IPS-18a (cell line): ENCODE measurements around the gene SLC39A11.
"Not testable (repeated sequence)": the region's sequence is repeated elsewhere in the genome, so short reads cannot be mapped to it uniquely, and the experiment has no call there.

Source experiments
- H3K27ac ChIP-seq: one replicate; pipeline ENCODE4 v1.5.1; 2013; ENCODE audit warnings: low read length
- H3K27me3 ChIP-seq: one replicate; pipeline ENCODE4 v1.6.1; 2013; ENCODE audit warnings: mild to moderate bottlenecking, low read length; ENCODE audit not compliant: control insufficient read depth, insufficient read depth
- H3K36me3 ChIP-seq: one replicate; pipeline ENCODE4 v1.6.1; 2013; ENCODE audit warnings: low read depth, low read length; ENCODE audit not compliant: control insufficient read depth
- H3K4me1 ChIP-seq: one replicate; pipeline ENCODE4 v1.6.1; 2013; ENCODE audit warnings: low read depth, low read length; ENCODE audit not compliant: control insufficient read depth
- H3K4me3 ChIP-seq: one replicate; pipeline ENCODE4 v1.5.1; 2013; ENCODE audit warnings: low read length
- H3K9ac ChIP-seq: one replicate; pipeline ENCODE4 v1.6.1; 2013; ENCODE audit warnings: mild to moderate bottlenecking, low read length, moderate library complexity
- H3K9me3 ChIP-seq: one replicate; pipeline ENCODE4 v1.6.1; 2013; ENCODE audit warnings: low read depth, low read length; ENCODE audit not compliant: control insufficient read depth

SLC39A11 gene

DNA sequence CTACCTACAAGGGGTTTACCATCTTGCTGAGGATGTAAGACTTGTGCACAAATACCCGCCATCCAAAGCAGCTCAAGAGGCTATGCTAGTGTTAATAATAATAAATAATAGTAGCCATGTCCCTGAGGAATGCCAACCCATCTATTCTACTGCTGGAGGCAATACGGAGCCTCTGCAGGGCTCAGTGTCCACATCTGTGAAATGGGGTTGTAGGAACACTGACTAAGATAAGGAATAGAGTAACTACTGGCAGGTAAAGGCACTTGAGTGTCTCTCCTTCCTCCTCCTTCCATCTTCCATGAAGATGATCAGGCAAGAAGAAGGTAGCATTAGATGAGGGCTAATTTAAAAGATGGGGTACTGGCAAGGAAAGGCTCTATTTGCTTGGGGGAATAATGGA lies 295.3 kb downstream of the SLC39A11 start:
- Histone ChIP-seq H3K27ac (no peak overlapping the region), H3K9me3 (no peaks in the 10 kb centered on the region), H3K4me3 (no peak overlapping the region), H3K9ac (no peak overlapping the region), H3K4me1 (no peaks in the 10 kb centered on the region), H3K27me3 (no peaks in the 10 kb centered on the region), H3K36me3 (no peaks in the 10 kb centered on the region)

DNA sequence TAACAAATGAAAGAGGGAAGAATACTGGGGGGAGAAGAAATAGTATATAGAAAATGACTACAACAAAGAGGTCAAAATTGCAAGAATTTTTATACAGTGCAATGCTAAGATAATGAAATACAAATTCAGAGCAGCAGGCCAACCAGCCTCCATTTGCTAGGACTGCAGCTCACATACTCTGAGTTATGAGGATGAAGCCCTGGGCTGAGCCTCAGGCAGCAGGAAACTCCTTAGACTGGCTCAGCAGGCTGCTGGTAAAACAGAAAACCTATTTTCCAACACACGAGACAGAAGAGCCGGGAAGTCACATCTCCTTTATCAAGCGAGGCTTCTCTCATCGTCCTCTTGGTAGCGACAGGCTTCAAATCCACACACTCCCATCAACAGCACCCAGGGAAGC lies 296.5 kb downstream of the SLC39A11 start:
- no peaks in the 10 kb centered on the region for H3K9me3 ChIP-seq
- no peaks in the 10 kb centered on the region for H3K36me3 ChIP-seq
- H3K27me3 ChIP-seq = no peaks in the 10 kb centered on the region
- H3K4me1 ChIP-seq = no peaks in the 10 kb centered on the region
- no peak overlapping the region for H3K4me3 ChIP-seq
- H3K27ac ChIP-seq = no peak overlapping the region
- no peak overlapping the region for H3K9ac ChIP-seq

DNA sequence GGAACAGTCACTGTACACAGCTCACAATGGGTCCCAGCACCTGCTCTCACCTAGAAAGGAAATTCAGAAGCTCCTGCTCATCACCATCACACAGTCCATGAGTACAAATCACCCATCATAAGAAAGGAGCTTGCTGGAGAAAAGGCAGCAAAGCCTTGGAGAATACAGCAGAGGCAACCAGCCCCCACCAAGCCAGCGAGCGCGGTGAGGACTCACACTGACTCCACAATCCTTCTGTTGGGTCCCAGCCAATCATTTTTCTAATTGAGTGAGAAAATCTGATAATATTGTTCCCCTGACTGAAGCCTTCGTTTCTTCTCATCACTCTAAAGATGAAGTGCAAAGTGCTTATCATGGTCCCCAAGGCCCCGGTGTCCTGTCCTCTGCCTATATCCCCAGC lies 298.3 kb downstream of the SLC39A11 start:
- Histone ChIP-seq H3K4me3 (no peak overlapping the region), H3K36me3 (no peaks in the 10 kb centered on the region), H3K9ac (no peak overlapping the region), H3K27me3 (no peaks in the 10 kb centered on the region), H3K4me1 (no peaks in the 10 kb centered on the region), H3K9me3 (no peaks in the 10 kb centered on the region), H3K27ac (no peak overlapping the region)

DNA sequence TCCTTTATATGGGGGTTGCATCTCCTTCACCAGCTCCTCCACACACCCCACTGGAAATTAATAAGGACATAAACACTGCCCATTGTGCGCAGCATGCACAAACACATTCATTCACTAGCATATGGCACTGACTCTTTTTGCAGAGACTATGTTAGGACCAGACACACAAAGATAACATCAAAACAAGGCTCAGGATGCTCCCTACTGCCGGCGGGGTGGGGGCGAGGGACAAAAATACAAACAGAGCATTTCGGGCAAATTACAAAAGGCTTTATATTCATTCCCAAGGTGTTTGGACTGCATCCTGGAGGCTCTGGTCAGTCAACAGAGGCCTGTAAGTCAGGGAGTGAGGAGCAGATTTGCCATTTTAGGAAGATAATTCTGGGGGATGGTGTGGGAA lies 299.7 kb downstream of the SLC39A11 start:
- Histone ChIP-seq H3K4me1 (no peaks in the 10 kb centered on the region), H3K27me3 (no peaks in the 10 kb centered on the region), H3K9me3 (no peaks in the 10 kb centered on the region), H3K36me3 (no peaks in the 10 kb centered on the region), H3K9ac (no peak overlapping the region), H3K27ac (no peak overlapping the region), H3K4me3 (no peak overlapping the region)

DNA sequence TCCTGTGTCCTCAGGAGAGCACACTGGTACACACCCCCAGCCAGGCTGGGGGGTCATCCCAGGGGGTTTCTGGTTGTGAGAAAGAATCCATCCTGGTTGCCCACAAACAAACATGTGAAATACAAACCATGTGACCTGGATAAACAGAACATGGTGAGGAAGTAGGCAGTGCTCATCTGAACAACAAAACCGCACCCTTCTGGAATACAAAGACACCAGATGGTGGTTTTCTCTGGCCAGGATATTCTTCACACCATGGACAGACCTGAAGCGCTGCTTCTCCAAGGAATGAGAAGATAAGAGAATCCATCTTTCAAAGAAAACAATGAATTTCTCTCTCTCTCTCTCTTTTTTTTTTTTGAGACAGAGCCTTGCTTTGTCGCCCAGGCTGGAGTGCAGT lies 302.3 kb downstream of the SLC39A11 start:
- no peak overlapping the region for H3K9ac ChIP-seq
- no peaks in the 10 kb centered on the region for H3K27me3 ChIP-seq
- no peaks in the 10 kb centered on the region for H3K9me3 ChIP-seq

DNA sequence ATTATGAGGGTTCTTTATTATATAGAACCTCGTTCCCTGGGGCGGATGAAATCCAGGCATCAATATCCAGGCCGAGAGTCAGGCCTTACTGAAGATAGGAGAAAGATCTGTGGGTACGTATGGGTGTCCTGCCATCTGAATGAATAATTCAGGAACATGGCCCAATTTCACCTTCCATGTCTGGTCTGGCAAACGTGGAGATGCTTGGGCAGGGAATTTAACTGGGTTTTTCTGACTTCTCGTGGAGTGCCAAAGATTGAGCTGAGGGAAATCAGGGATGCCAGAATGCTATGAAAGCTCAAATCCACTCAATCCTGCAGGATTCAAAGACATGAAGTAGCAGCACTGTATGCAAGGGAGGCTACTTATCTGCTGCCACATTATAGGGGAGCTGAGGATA lies 302.8 kb downstream of the SLC39A11 start:
- Histone ChIP-seq H3K4me3 (no peak overlapping the region), H3K27ac (no peak overlapping the region), H3K36me3 (no peaks in the 10 kb centered on the region), H3K4me1 (no peaks in the 10 kb centered on the region), H3K9me3 (no peaks in the 10 kb centered on the region), H3K9ac (no peak overlapping the region), H3K27me3 (no peaks in the 10 kb centered on the region)

More for the DNA sequence above, 302.3 kb downstream of the SLC39A11 start:
- Histone ChIP-seq H3K4me1 (no peaks in the 10 kb centered on the region), H3K36me3 (no peaks in the 10 kb centered on the region), H3K27ac (no peak overlapping the region), H3K4me3 (no peak overlapping the region)

DNA sequence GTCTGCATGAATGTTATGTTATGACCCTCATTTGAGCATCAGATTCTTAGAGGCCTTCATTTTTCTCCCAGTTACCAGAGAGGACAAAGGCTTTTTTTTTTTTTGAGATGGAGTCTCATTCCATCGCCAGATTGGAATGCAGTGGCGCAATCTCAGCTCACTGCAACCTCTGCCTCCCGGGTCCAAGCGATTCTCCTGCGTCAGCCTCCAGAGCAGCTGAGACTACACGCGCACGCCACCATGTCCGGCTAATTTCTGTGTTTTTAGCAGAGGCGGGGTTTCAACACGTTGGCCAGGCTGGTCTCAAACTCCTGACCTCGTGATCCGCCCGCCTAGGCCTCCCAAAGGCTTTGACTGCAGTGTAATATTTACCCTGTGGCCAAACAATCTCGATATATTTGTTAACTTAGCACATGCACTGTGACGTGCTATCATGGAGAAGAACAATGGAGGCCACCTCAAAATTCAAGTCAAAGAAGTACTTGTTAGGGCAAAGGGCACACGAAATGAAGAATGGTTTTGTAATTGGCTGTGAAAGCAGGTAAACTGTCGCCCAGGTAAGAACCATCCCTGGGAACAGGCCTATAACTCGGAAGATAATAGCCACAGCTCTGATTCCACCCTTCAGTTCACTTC lies 303.4 kb downstream of the SLC39A11 start:
- H3K9me3 ChIP-seq = no peaks in the 10 kb centered on the region
- no peaks in the 10 kb centered on the region for H3K27me3 ChIP-seq
- H3K4me3 ChIP-seq = no peak overlapping the region
- no peak overlapping the region for H3K9ac ChIP-seq
- no peaks in the 10 kb centered on the region for H3K4me1 ChIP-seq
- H3K27ac ChIP-seq = no peak overlapping the region
- no peaks in the 10 kb centered on the region for H3K36me3 ChIP-seq

DNA sequence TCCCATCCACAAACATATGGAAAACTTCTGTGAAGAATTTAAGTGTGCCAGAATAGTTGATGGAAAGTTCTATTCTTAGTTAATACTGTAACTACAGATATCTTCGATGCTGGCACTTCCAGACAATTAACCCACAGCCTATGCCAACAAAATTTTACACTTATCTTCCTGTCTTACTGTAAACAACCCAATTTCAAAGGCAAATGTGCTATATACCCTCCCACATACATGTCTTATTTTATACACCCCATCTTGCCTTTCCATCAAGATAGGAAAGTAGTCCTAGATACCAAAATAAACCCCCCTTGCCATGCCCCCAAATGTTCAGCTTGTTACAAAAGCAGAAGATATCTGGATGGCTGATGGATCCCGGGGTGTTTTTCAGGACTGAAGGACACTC lies 306.3 kb downstream of the SLC39A11 start:
- Histone ChIP-seq H3K9ac (no peak overlapping the region), H3K36me3 (no peaks in the 10 kb centered on the region), H3K27me3 (no peaks in the 10 kb centered on the region), H3K4me3 (no peak overlapping the region), H3K4me1 (no peaks in the 10 kb centered on the region), H3K27ac (no peak overlapping the region), H3K9me3 (no peaks in the 10 kb centered on the region)

DNA sequence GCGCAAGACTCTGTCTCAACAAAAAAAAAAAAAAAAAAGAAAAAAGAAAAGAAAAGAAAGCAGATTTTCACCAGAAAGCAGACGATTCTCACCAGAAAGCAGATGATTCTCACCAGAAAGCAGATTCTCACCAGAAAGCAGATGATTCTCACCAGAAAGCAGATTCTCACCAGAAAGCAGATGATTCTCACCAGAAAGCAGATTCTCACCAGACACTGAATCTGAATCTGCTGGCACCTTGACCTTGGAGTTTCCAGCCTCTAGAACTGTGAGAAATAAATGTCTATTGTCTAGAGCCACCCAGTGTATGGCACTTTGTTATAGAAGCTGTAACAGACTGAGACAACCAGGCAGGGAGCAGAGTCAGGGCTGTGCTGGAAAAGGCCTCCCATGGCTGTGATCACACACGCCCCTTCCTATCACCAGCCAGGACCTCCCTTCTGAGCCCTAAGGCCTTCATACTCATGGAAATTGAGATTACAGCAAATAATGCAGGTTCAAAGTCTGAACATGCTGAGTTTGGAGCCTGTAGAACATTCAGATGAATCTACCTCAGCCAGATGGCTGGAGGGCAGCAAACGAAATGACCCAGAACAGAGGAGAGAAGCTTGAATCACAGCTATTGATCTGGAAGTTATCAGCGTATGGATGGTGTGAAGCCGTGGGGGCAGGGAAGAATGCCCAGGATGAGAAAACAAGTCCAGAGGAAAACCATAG lies 309.3 kb downstream of the SLC39A11 start:
- Histone ChIP-seq H3K36me3 (no peaks in the 10 kb centered on the region), H3K4me1 (no peaks in the 10 kb centered on the region), H3K27ac (no peak overlapping the region), H3K9ac (no peak overlapping the region), H3K9me3 (no peaks in the 10 kb centered on the region), H3K27me3 (no peaks in the 10 kb centered on the region), H3K4me3 (no peak overlapping the region)

DNA sequence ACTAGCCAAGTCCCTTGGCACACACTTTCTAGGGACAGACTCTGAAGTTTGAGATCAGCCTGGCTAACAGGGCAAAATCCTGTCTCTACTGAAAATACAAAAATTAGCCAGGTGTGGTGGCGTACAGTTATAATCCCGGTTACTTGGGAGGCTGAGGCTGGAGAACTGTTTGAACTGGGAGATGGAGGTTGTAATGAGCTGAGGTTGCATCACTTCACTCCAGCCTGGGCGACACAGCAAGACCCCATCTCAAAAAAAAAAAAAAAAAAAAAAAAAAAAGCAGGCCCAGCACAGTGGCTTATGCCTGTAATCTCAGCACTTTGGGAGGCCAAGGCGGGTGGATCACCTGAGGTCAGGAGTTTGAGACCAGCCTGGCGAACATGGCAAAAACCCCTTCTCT lies 310.1 kb downstream of the SLC39A11 start:
- not testable (repeated sequence) for H3K9me3 ChIP-seq, H3K36me3 ChIP-seq, H3K4me1 ChIP-seq, H3K27me3 ChIP-seq, H3K9ac ChIP-seq, H3K27ac ChIP-seq, H3K4me3 ChIP-seq

DNA sequence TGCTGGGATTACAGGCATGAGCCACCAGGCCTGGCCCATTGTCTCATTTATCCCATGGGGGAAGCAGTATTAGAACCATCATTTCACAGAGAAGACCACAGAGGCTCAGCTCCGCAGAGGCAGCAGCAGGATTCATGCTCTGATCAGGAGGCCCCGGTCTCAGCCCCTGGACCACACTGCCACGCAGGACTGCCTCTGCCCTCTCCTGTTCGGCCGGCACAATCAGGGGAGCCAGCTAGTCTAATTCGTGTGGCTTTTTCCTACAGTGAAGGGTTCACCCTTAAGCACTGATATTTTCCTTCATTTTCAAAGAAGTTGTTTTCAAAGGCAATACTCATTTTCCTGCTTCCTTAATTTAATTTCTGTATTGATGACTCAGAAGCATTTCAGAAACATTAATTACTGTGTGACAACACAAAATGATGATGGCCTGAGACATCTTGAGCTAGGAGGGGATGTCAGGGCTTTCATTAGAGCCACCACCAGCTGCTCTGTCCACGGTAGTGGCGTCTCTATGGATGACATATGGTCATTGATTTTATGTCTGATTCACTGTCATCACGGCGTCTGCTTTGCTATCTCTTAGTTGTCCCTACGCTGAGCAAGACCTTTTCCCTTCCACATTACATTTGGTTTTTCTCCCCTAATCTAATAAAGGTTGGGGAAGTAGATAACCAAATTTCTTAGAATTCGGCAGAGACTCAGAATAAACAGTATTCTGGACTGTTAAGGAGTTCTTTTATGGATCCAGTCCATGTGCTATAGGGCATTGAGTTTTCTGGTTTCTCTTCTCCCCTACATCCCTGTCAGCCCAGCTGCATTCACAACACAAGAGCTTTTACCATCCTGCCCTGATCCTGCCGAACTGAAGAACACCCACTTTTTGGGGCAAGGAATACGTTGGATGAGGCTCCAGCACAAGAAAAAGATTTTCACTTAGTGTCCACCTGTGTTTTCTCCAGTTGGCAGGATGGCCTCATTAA lies 314.0 kb downstream of the SLC39A11 start:
- Histone ChIP-seq H3K9me3 (no peaks in the 10 kb centered on the region), H3K9ac (no peak overlapping the region), H3K4me3 (no peak overlapping the region), H3K36me3 (no peaks in the 10 kb centered on the region), H3K27me3 (no peaks in the 10 kb centered on the region), H3K27ac (no peak overlapping the region), H3K4me1 (peaks cover 4% of the 10 kb centered on the region)
